IgD-negative memory B cell (primary cell): ENCODE data around the gene SHTN1. TPM values are rescaled to one million over a fixed set of nuclear protein-coding genes. Genes with fewer than 3 reads are reported as not detected.

Source experiments
- H3K27ac Mint-ChIP-seq, 3 donors: one replicate each; pipeline ENCODE4 v1.8.0; 2020 to 2022; ENCODE audit warnings: mild to moderate bottlenecking in 3 of 3, mixed read lengths in 3 of 3, moderate library complexity in 1 of 3
- H3K27me3 Mint-ChIP-seq: one replicate; pipeline ENCODE4 v1.8.0; 2021; ENCODE audit warnings: mixed read lengths
- H3K36me3 Mint-ChIP-seq: one replicate; pipeline ENCODE4 v1.8.0; 2020; ENCODE audit warnings: mild to moderate bottlenecking, mixed read lengths
- H3K4me1 Mint-ChIP-seq, 3 donors: one replicate each; pipeline ENCODE4 v1.8.0; 2020 to 2022; ENCODE audit warnings: mixed read lengths in 3 of 3, mild to moderate bottlenecking in 1 of 3
- H3K4me3 Mint-ChIP-seq, 4 donors: one replicate each; pipeline ENCODE4 v1.8.0; 2020 to 2022; ENCODE audit warnings: mild to moderate bottlenecking in 4 of 4, mixed read lengths in 4 of 4, moderate library complexity in 3 of 4
- H3K9me3 Mint-ChIP-seq, 3 donors: one replicate each; pipeline ENCODE4 v1.8.0; 2020 to 2021; ENCODE audit warnings: mixed read lengths in 3 of 3, mild to moderate bottlenecking in 1 of 3
- polyA plus RNA-seq: library from polyadenylated mRNA; unstranded; fragments of 300-500 nt; fragmentation: Illumina TruSeq; gene quantifications from one replicate; pipeline ENCODE4 v1.2.3, GENCODE V29; 2021

SHTN1 gene
- polyA plus RNA-seq, 1 donor from 2014 or later = 0.04 TPM

GRCh38 chr10:116970050-116970449, 34.9 kb downstream of the SHTN1 start:
- no peaks in the 10 kb centered on the region for H3K9me3 Mint-ChIP-seq

GRCh38 chr10:116968331-116968730, 36.7 kb downstream of the SHTN1 start:
- peaks cover 1% of the 10 kb centered on the region for H3K36me3 Mint-ChIP-seq
- no peaks in the 10 kb centered on the region for H3K4me1 Mint-ChIP-seq
- H3K4me3 Mint-ChIP-seq = no peak overlapping the region
- H3K9me3 Mint-ChIP-seq = no peaks in the 10 kb centered on the region
- H3K27me3 Mint-ChIP-seq = no peaks in the 10 kb centered on the region
- no peak overlapping the region for H3K27ac Mint-ChIP-seq

More at GRCh38 chr10:116970050-116970449, 34.9 kb downstream of the SHTN1 start:
- Mint-ChIP-seq H3K4me3 (no peak overlapping the region), H3K27ac (no peak overlapping the region), H3K4me1 (no peaks in the 10 kb centered on the region), H3K27me3 (no peaks in the 10 kb centered on the region), H3K36me3 (no peaks in the 10 kb centered on the region)

GRCh38 chr10:116961406-116962251, 43.4 kb downstream of the SHTN1 start:
- no peaks in the 10 kb centered on the region for H3K27me3 Mint-ChIP-seq
- no peak overlapping the region for H3K4me3 Mint-ChIP-seq
- peaks cover 1% of the 10 kb centered on the region for H3K36me3 Mint-ChIP-seq
- H3K9me3 Mint-ChIP-seq = no peaks in the 10 kb centered on the region
- H3K4me1 Mint-ChIP-seq = no peaks in the 10 kb centered on the region
- no peak overlapping the region for H3K27ac Mint-ChIP-seq

- Mint-ChIP-seq H3K27me3 (no peaks in the 10 kb centered on the region), H3K36me3 (peaks cover 1% of the 10 kb centered on the region), H3K27ac (no peak overlapping the region), H3K4me3 (no peak overlapping the region), H3K9me3 (no peaks in the 10 kb centered on the region), H3K4me1 (no peaks in the 10 kb centered on the region)
Observed at GRCh38 chr10:116960066-116960776, 44.8 kb downstream of the SHTN1 start.

- Mint-ChIP-seq H3K27me3 (no peaks in the 10 kb centered on the region), H3K4me1 (no peaks in the 10 kb centered on the region), H3K9me3 (no peaks in the 10 kb centered on the region), H3K36me3 (peaks cover 3% of the 10 kb centered on the region), H3K27ac (no peak overlapping the region), H3K4me3 (no peak overlapping the region)
Observed at GRCh38 chr10:116952729-116953128, 52.3 kb downstream of the SHTN1 start.

GRCh38 chr10:116948530-116948870, 56.5 kb downstream of the SHTN1 start:
- H3K4me1 Mint-ChIP-seq = no peaks in the 10 kb centered on the region
- peaks cover 3% of the 10 kb centered on the region for H3K36me3 Mint-ChIP-seq
- no peak overlapping the region for H3K4me3 Mint-ChIP-seq
- H3K9me3 Mint-ChIP-seq = no peaks in the 10 kb centered on the region
- H3K27me3 Mint-ChIP-seq = no peaks in the 10 kb centered on the region
- H3K27ac Mint-ChIP-seq = no peak overlapping the region

GRCh38 chr10:116947841-116948529, 57.0 kb downstream of the SHTN1 start:
- Mint-ChIP-seq H3K36me3 (peaks cover 2% of the 10 kb centered on the region), H3K4me1 (no peaks in the 10 kb centered on the region), H3K27me3 (no peaks in the 10 kb centered on the region), H3K9me3 (no peaks in the 10 kb centered on the region), H3K27ac (no peak overlapping the region), H3K4me3 (no peak overlapping the region)

- Mint-ChIP-seq H3K27me3 (no peaks in the 10 kb centered on the region), H3K9me3 (no peaks in the 10 kb centered on the region), H3K4me3 (no peak overlapping the region), H3K36me3 (no peaks in the 10 kb centered on the region), H3K27ac (no peak overlapping the region), H3K4me1 (no peaks in the 10 kb centered on the region)
Observed at GRCh38 chr10:116944911-116945310, 60.1 kb downstream of the SHTN1 start.

GRCh38 chr10:116931806-116932205, 73.2 kb downstream of the SHTN1 start:
- H3K4me3 Mint-ChIP-seq = no peak overlapping the region
- H3K36me3 Mint-ChIP-seq = no peaks in the 10 kb centered on the region
- peaks cover 0 to 6% (median 5%) of the 10 kb centered on the region in 3 donors for H3K9me3 Mint-ChIP-seq
- no peaks in the 10 kb centered on the region for H3K27me3 Mint-ChIP-seq
- H3K27ac Mint-ChIP-seq = no peak overlapping the region
- no peaks in the 10 kb centered on the region for H3K4me1 Mint-ChIP-seq

- Mint-ChIP-seq H3K4me1 (no peaks in the 10 kb centered on the region), H3K9me3 (no peaks in the 10 kb centered on the region), H3K4me3 (no peak overlapping the region), H3K36me3 (no peaks in the 10 kb centered on the region), H3K27me3 (no peaks in the 10 kb centered on the region), H3K27ac (no peak overlapping the region)
Observed at GRCh38 chr10:116926426-116926825, 78.6 kb downstream of the SHTN1 start.

GRCh38 chr10:116925056-116925455, 79.9 kb downstream of the SHTN1 start:
- no peaks in the 10 kb centered on the region for H3K4me1 Mint-ChIP-seq
- no peaks in the 10 kb centered on the region for H3K36me3 Mint-ChIP-seq
- no peak overlapping the region for H3K4me3 Mint-ChIP-seq
- H3K27ac Mint-ChIP-seq = no peak overlapping the region
- no peaks in the 10 kb centered on the region for H3K27me3 Mint-ChIP-seq
- H3K9me3 Mint-ChIP-seq = no peaks in the 10 kb centered on the region

GRCh38 chr10:116919706-116920105, 85.3 kb downstream of the SHTN1 start:
- no peak overlapping the region for H3K4me3 Mint-ChIP-seq
- H3K27ac Mint-ChIP-seq = no peak overlapping the region
- no peaks in the 10 kb centered on the region for H3K9me3 Mint-ChIP-seq
- H3K27me3 Mint-ChIP-seq = no peaks in the 10 kb centered on the region
- no peaks in the 10 kb centered on the region for H3K36me3 Mint-ChIP-seq
- no peaks in the 10 kb centered on the region for H3K4me1 Mint-ChIP-seq

GRCh38 chr10:116919164-116919563, 85.8 kb downstream of the SHTN1 start:
- H3K9me3 Mint-ChIP-seq = no peaks in the 10 kb centered on the region
- no peak overlapping the region for H3K27ac Mint-ChIP-seq
- H3K27me3 Mint-ChIP-seq = no peaks in the 10 kb centered on the region
- H3K4me1 Mint-ChIP-seq = no peaks in the 10 kb centered on the region
- H3K4me3 Mint-ChIP-seq = no peak overlapping the region
- H3K36me3 Mint-ChIP-seq = no peaks in the 10 kb centered on the region

GRCh38 chr10:116918583-116918982, 86.4 kb downstream of the SHTN1 start:
- H3K4me1 Mint-ChIP-seq = no peaks in the 10 kb centered on the region
- no peaks in the 10 kb centered on the region for H3K36me3 Mint-ChIP-seq
- no peaks in the 10 kb centered on the region for H3K27me3 Mint-ChIP-seq
- H3K4me3 Mint-ChIP-seq = no peak overlapping the region
- no peak overlapping the region for H3K27ac Mint-ChIP-seq
- no peaks in the 10 kb centered on the region for H3K9me3 Mint-ChIP-seq

- Mint-ChIP-seq H3K4me3 (no peak overlapping the region), H3K27ac (no peak overlapping the region), H3K27me3 (no peaks in the 10 kb centered on the region), H3K4me1 (no peaks in the 10 kb centered on the region), H3K9me3 (no peaks in the 10 kb centered on the region), H3K36me3 (no peaks in the 10 kb centered on the region)
Observed at GRCh38 chr10:116917481-116917880, 87.5 kb downstream of the SHTN1 start.
